HG03521 (cell line): Measurements from ENCODE around the gene ARHGAP24.
"Not testable (repeated sequence)": the region's sequence is repeated elsewhere in the genome, so short reads cannot be mapped to it uniquely, and the experiment has no call there.

Source experiments
- ATAC-seq: cut with Tn5 transposase; IDR thresholded peaks from one replicate; pipeline ENCODE4 v1.9.1; 2021; ENCODE audit warnings: mild to moderate bottlenecking, moderate library complexity; ENCODE audit not compliant: unreplicated experiment

ARHGAP24 gene

GRCh38 chr4:85993641-85994040 is 518.7 kb downstream of the ARHGAP24 start:
- no peak for ATAC-seq

- ATAC-seq: no peak
Observed at GRCh38 chr4:85994576-85994975, 519.6 kb downstream of the ARHGAP24 start.

GRCh38 chr4:85995361-85995760 is 520.4 kb downstream of the ARHGAP24 start:
- no peak for ATAC-seq

GRCh38 chr4:86001591-86001990 is 526.6 kb downstream of the ARHGAP24 start:
- no peak for ATAC-seq

- no peak for ATAC-seq
Observed at GRCh38 chr4:86004030-86004429, 529.1 kb downstream of the ARHGAP24 start.

- no peak for ATAC-seq
Observed at GRCh38 chr4:86006057-86006456, 531.1 kb downstream of the ARHGAP24 start.

GRCh38 chr4:86007042-86007441 is 532.1 kb downstream of the ARHGAP24 start:
- no peak for ATAC-seq

GRCh38 chr4:86011117-86011516 is 536.2 kb downstream of the ARHGAP24 start:
- no peak for ATAC-seq

- no peak for ATAC-seq
Observed at GRCh38 chr4:86013621-86014020, 538.7 kb downstream of the ARHGAP24 start.

- ATAC-seq: peak; percentile 72
Observed at GRCh38 chr4:86014599-86014998, 539.6 kb downstream of the ARHGAP24 start.

- no peak for ATAC-seq
Observed at GRCh38 chr4:86015412-86016350, 540.7 kb downstream of the ARHGAP24 start.

GRCh38 chr4:86019362-86019761 is 544.4 kb downstream of the ARHGAP24 start:
- no peak for ATAC-seq

- no peak for ATAC-seq
Observed at GRCh38 chr4:86019906-86020305, 545.0 kb downstream of the ARHGAP24 start.

- not testable (repeated sequence) for ATAC-seq
Observed at GRCh38 chr4:86021671-86022070, 546.7 kb downstream of the ARHGAP24 start.

- ATAC-seq: no peak
Observed at GRCh38 chr4:86026720-86027119, 551.8 kb downstream of the ARHGAP24 start.

- ATAC-seq: no peak
Observed at GRCh38 chr4:86031927-86032326, 557.0 kb downstream of the ARHGAP24 start.

- ATAC-seq: no peak
Observed at GRCh38 chr4:86032476-86033022, 557.6 kb downstream of the ARHGAP24 start.

GRCh38 chr4:86033171-86033570 is 558.2 kb downstream of the ARHGAP24 start:
- ATAC-seq: no peak

GRCh38 chr4:86034616-86035015 is 559.7 kb downstream of the ARHGAP24 start:
- ATAC-seq: no peak

- ATAC-seq: no peak
Observed at GRCh38 chr4:86035688-86036087, 560.7 kb downstream of the ARHGAP24 start.

GRCh38 chr4:86036736-86037135 is 561.8 kb downstream of the ARHGAP24 start:
- no peak for ATAC-seq

- ATAC-seq: no peak
Observed at GRCh38 chr4:86038037-86038436, 563.1 kb downstream of the ARHGAP24 start.
